ENCODE data around the gene COL23A1. TPM values are rescaled to one million over a fixed set of nuclear protein-coding genes. Genes with fewer than 3 reads are reported as not detected.
A peak's percentile ranks its signal among the peaks of the same experiment; 100 is the strongest.

Gene COL23A1
- total and polyA plus RNA-seq, 2 of the 13 experiments (the other 11 are each of a cell fraction or from before 2014, with no cell fraction given) = not detected

GRCh38 chr5:178204182-178204934, 385.8 kb downstream of the COL23A1 start, which contains the start of gene HNRNPAB (continued):
- TF ChIP-seq EHMT2 (IDR thresholded peaks at IDR 0.05; ENCODE audit: borderline replicate concordance, low read depth, low read length) (no peak), SAFB2 (CRISPR knock-in tag; IDR thresholded peaks at IDR 0.05; ENCODE audit: borderline replicate concordance, low read depth) (no peak), TEAD2 (CRISPR knock-in tag; IDR thresholded peaks at IDR 0.05) (0 out of 2 replicates have a peak, but pooled peaks have one; percentile 38), TFDP2 (CRISPR knock-in tag; IDR thresholded peaks at IDR 0.05) (peak; percentile 99), ZNF337 (CRISPR knock-in tag; IDR thresholded peaks at IDR 0.05; ENCODE audit: borderline replicate concordance, low read depth) (peak; percentile 92; the same call in 1 of the 2 replicates), ZNF770 (CRISPR knock-in tag; IDR thresholded peaks at IDR 0.05) (peak; percentile 68; the same call in 1 of the 2 replicates), CHD4 (IDR thresholded peaks at IDR 0.05; ENCODE audit: borderline replicate concordance, low read length) (no peak), ZBTB42 (CRISPR knock-in tag; IDR thresholded peaks at IDR 0.05) (0 out of 2 replicates have a peak, but pooled peaks have one; percentile 2), NPAS2 (CRISPR knock-in tag; IDR thresholded peaks at IDR 0.05; ENCODE audit: borderline replicate concordance) (no peak), REPIN1 (CRISPR knock-in tag; IDR thresholded peaks at IDR 0.05; ENCODE audit: borderline replicate concordance, low read depth) (peak; percentile 89), MAFK (conservative IDR thresholded peaks at IDR 0.05 in 1 of 2, IDR thresholded peaks at IDR 0.05 in 1 of 2; ENCODE audit: low read length in 2 of 2) (no peak), SALL2 (CRISPR knock-in tag; IDR thresholded peaks at IDR 0.05) (peak; percentile 91; the same call in 1 of the 2 replicates), ZBTB39 (CRISPR knock-in tag; IDR thresholded peaks at IDR 0.05) (no peak; the same call in 1 of the 2 replicates), ATF3 (CRISPR knock-in tag; IDR thresholded peaks at IDR 0.05) (no peak), HMGA1 (CRISPR knock-in tag; conservative IDR thresholded peaks at IDR 0.05) (no peak), ZNF572 (CRISPR knock-in tag; IDR thresholded peaks at IDR 0.05) (peak; percentile 68; the same call in 1 of the 2 replicates), ZNF605 (CRISPR knock-in tag; IDR thresholded peaks at IDR 0.05) (no peak; the same call in 1 of the 2 replicates), ZNF274 (CRISPR knock-in tag; IDR thresholded peaks at IDR 0.05) (no peak), PHF8 (CRISPR knock-in tag; IDR thresholded peaks at IDR 0.05) (peak; percentile 93), EED (CRISPR knock-in tag; IDR thresholded peaks at IDR 0.05) (no peak; the same call in 1 of the 2 replicates), ZNF251 (CRISPR knock-in tag; IDR thresholded peaks at IDR 0.05) (peak; percentile 87; the same call in 1 of the 2 replicates), NRL (CRISPR knock-in tag; IDR thresholded peaks at IDR 0.05; ENCODE audit: borderline replicate concordance) (peak; percentile 52; the same call in 1 of the 2 replicates), ZNF781 (CRISPR knock-in tag; IDR thresholded peaks at IDR 0.05; ENCODE audit: borderline replicate concordance, not compliant biosample characterization) (peak; percentile 56), ZFP36L1 (CRISPR knock-in tag; IDR thresholded peaks at IDR 0.05) (peak; percentile 89)
